Gastroesophageal sphincter (tissue), 4 donors: ENCODE data around the gene SLIRP. TPM values are rescaled to one million over a fixed set of nuclear protein-coding genes. Genes with fewer than 3 reads are reported as not detected.

Experiments used
- ATAC-seq: fragments of 150-250 bp; one replicate; pipeline ENCODE4 v1.9.1; 2016; ENCODE audit warnings: mild to moderate bottlenecking, moderate library complexity
- H3K27ac ChIP-seq, 4 donors: fragments of 200-600 bp; sonication (generic) in 3 of 4; 1 replicate in 3 of 4; 2 replicates in 1 of 4; pipeline ENCODE4 v1.5.1; 2016 to 2019
- H3K27me3 ChIP-seq: fragments of 200-600 bp; sonication (generic); one replicate; pipeline ENCODE4 v1.5.1; 2019
- H3K36me3 ChIP-seq, 2 donors: fragments of 200-600 bp; sonication (generic); one replicate each; pipeline ENCODE4 v1.5.1; 2019; ENCODE audit warnings: control low read depth in 1 of 2
- H3K4me1 ChIP-seq, 3 donors: fragments of 200-600 bp; sonication (generic); 1 replicate in 2 of 3; 2 replicates in 1 of 3; pipeline ENCODE4 v1.5.1; 2016 to 2019; ENCODE audit warnings: control low read depth in 2 of 3
- H3K4me3 ChIP-seq, 2 donors: fragments of 200-600 bp; sonication (generic); one replicate each; pipeline ENCODE4 v1.5.1; 2019; ENCODE audit warnings: mild to moderate bottlenecking in 1 of 2, moderate library complexity in 1 of 2
- H3K9me3 ChIP-seq, 3 donors: fragments of 200-600 bp; sonication (generic); one replicate each; pipeline ENCODE4 v1.5.1; 2017 to 2019; ENCODE audit warnings: control low read depth in 2 of 3
- EP300 ChIP-seq: sonication (generic); formaldehyde crosslinking; IDR thresholded peaks from one replicate; pipeline ENCODE4 v1.6.1; 2017; ENCODE audit warnings: antibody characterized with exemption, mild to moderate bottlenecking
- POLR2A ChIP-seq, 2 donors: fragments of 450-650 bp; IDR thresholded peaks; one replicate each; pipeline ENCODE4 v1.6.1; 2017; ENCODE audit warnings: antibody characterized with exemption in 2 of 2, mild to moderate bottlenecking in 2 of 2, moderate library complexity in 1 of 2
- POLR2AphosphoS5 ChIP-seq: sonication (generic); formaldehyde crosslinking; IDR thresholded peaks from one replicate; pipeline ENCODE4 v1.6.1; 2017; ENCODE audit warnings: antibody characterized with exemption
- WGBS, 2 donors: methylation state at CpG; one replicate each; pipeline ENCODE4 v1.1.5; 2018; ENCODE audit warnings: low coverage in 1 of 2; 5-methylcytosine and 5-hydroxymethylcytosine counted together
- total RNA-seq, 4 donors: library from RNA; depleted of rRNA; stranded (reverse); fragments of >200 nt; gene quantifications; one replicate each; pipeline ENCODE4 v1.1.0, GENCODE V29; 2016
- TF ChIP-seq, protein P1 (sequence below), 4 experiments: fragments of 200-600 bp in 2 of 4; fragments of 450-650 bp in 2 of 4; sonication (generic) in 1 of 4; IDR thresholded peaks; one replicate each; pipeline ENCODE4 v1.5.1; 2017 to 2019; ENCODE audit warnings: antibody characterized with exemption in 4 of 4, mild to moderate bottlenecking in 2 of 4, moderate library complexity in 2 of 4

Gene SLIRP
- total RNA-seq, 4 donors from 2014 or later, result 88.9 to 383 (median 202) TPM

DNA sequence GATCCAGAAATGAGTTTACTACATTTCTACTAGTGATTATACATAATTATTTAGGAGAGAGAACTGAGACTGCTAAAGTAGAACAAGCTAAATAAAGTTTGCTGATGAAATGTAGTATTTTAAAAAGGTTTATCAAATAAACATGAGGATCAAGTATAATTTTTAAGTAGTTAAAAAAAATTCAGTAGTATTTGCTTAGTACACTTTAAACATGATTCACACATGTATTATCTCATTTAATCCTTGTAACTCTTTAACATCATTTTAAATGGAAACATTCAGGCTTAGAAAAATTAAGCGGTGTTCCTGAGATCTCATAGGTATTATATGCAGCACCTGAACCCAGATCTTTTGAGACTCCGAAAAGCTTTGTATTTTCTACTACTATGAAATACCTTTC lies 44.4 kb downstream of the SLIRP start:
- WGBS, 2 donors, result 93 to 94% methylated on average over 2 of the region's 2 CpGs
- no peak overlapping the region for H3K4me3 ChIP-seq
- H3K36me3 ChIP-seq, result peaks cover 0 to 84% of the 10 kb centered on the region in 2 donors
- H3K4me1 ChIP-seq, result peaks cover 0 to 40% (median 0%) of the 10 kb centered on the region in 3 donors
- no peak for ATAC-seq
- no peak for TF ChIP-seq POLR2AphosphoS5
- TF ChIP-seq POLR2A (IDR thresholded peaks at IDR 0.05), result no peak
- TF ChIP-seq, protein P1, sequence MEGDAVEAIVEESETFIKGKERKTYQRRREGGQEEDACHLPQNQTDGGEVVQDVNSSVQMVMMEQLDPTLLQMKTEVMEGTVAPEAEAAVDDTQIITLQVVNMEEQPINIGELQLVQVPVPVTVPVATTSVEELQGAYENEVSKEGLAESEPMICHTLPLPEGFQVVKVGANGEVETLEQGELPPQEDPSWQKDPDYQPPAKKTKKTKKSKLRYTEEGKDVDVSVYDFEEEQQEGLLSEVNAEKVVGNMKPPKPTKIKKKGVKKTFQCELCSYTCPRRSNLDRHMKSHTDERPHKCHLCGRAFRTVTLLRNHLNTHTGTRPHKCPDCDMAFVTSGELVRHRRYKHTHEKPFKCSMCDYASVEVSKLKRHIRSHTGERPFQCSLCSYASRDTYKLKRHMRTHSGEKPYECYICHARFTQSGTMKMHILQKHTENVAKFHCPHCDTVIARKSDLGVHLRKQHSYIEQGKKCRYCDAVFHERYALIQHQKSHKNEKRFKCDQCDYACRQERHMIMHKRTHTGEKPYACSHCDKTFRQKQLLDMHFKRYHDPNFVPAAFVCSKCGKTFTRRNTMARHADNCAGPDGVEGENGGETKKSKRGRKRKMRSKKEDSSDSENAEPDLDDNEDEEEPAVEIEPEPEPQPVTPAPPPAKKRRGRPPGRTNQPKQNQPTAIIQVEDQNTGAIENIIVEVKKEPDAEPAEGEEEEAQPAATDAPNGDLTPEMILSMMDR (IDR thresholded peaks at IDR 0.05), result no peak
- no peak for TF ChIP-seq EP300
- no peaks in the 10 kb centered on the region for H3K9me3 ChIP-seq
- no peaks in the 10 kb centered on the region for H3K27me3 ChIP-seq
- H3K27ac ChIP-seq, result no peak overlapping the region

DNA sequence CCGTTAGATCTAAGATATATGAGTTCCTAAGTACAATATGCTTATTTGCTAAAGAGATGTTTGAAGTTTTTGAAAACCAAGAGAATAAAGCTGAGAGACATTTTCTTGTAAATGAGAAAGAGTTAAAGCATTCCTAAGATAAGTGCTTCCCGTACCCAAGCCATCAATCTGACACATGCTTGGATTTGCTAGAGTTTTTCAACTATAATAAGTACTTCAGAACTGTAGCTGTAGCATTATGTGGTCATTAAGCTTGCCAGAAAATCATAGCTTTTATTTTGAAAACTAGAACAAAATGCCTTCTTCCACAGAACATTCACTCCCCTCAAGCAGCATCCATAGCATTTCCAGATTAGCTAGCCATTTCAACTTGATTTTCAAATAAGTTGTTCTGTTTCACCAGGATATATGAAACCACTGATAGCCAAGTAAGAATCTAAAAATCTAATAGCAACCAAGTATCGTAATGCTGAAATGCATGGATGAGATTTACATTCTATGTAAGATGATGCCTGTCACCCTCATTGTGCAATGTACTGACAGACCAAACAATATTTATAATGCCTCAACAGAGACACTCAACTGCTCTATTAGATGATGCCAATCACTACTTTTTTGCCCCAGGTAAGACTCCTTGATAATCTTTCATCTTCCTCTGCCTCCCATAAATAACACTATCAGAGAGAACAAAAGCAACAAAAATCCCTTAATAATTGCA lies 45.1 kb downstream of the SLIRP start:
- WGBS, 2 donors, result 57 to 67% methylated on average over 3 of the region's 3 CpGs
- no peak overlapping the region for H3K4me3 ChIP-seq
- no peak for ATAC-seq
- H3K9me3 ChIP-seq, result no peaks in the 10 kb centered on the region
- no peak for TF ChIP-seq POLR2A (IDR thresholded peaks at IDR 0.05)
- TF ChIP-seq EP300, result no peak
- no peaks in the 10 kb centered on the region for H3K27me3 ChIP-seq
- H3K4me1 ChIP-seq, result peaks cover 0 to 47% (median 0%) of the 10 kb centered on the region in 3 donors
- H3K36me3 ChIP-seq, result peaks cover 0 to 77% of the 10 kb centered on the region in 2 donors
- no peak overlapping the region for H3K27ac ChIP-seq

DNA sequence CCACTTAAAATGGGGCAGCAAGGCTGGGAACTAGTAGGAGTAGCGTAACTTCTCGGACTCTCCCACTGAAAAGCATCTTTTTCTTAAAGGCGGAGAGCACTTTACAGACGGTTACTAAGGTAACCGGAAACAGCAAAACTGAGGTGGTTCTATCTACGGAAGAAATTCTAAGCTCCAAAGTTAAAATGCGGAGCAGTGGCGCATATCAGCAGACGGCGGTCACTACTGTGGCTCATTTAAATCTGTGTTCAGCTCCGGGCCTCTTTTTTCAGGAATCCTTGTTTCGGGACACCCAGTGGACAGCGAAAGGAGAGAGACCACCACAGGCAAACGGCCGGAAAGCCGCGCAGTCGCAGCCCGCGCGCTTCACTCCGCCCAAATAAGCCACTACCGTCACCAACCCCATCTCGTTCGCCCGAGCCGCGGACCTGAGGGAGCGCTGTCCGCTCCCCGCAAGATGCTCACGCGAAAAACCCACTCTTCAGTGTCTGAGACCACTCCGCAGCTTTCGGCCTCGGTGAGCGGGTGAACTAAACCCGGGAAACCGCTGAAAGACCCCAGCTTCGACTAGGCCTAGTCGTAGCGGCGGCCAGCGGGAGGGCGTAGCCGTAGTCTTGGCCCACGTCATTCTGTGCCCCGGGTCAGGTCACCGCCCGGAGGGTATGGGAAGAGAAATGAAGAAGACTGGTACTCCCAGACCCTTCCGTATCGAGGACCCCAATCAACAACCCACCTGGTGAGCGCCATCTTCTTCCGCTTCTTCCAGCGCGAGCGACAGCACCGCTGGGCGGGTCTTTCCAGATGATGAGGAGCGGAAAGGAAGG lies 52.7 kb downstream of the SLIRP start, which contains the start of gene SNW1:
Gene SNW1, minus strand, starts transcription at position 776 of the 824 bp plus-strand sequence. Its CDS starts 29 bp downstream, at position 747.
- peaks cover 0 to 11% of the 10 kb centered on the region in 2 donors for H3K36me3 ChIP-seq
- peak within 1 kb of the TSS; percentile 82 to 87 for H3K4me3 ChIP-seq
- H3K4me1 ChIP-seq, result peaks cover 0 to 59% (median 18%) of the 10 kb centered on the region in 3 donors
- 1 to 2% methylated on average over 13 to 20 of the region's 60 CpGs for WGBS, 2 donors
- H3K27me3 ChIP-seq, result no peaks in the 10 kb centered on the region
- ATAC-seq, result peak; percentile 99
- H3K9me3 ChIP-seq, result no peaks in the 10 kb centered on the region
- peak within 1 kb of the TSS; percentile 77 to 97 (median 93) for H3K27ac ChIP-seq
- TF ChIP-seq POLR2AphosphoS5 (peak; percentile 87), EP300 (no peak), POLR2A (IDR thresholded peaks at IDR 0.05) (peak; percentile 63 to 70)
- TF ChIP-seq, protein P1 (IDR thresholded peaks at IDR 0.05), result no peak

DNA sequence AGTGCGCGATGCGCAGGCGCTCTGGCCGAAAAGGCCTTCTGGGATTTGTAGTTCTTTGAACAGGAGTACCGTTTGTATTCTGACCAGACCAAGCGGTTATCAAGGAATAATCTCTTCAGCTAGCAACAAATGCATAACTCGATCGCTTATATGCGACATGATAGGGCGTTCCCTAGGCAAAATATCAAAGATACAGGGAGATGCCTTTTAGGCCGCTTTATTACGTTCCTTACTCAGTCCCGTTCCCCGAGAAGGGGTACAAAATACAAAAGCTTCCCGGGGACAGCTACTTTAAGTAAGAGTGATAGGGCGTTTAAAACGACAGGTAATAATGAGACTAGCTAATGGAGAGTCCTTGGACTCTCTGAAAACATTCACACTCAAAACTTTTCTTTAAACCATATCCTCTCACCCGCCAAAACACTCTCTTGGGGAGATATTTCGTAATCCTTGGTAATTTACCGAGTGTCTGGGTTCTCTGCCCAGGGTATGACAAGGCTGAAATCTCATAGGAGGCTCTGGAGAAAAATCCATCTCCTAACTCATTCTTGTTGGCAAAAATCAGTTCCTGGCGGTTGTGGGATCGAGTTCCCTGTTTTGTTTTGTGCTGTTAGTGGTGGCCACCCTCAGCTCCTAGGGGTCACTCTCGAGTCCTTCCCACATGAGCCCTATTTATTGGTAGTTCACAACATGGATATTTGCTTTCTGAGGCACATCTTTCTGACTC lies 53.5 kb downstream of the SLIRP start:
- TF ChIP-seq, protein P1 (IDR thresholded peaks at IDR 0.05), result peak in 2 of 4 experiments; percentile 14 to 22
- no peak for TF ChIP-seq POLR2AphosphoS5
- ATAC-seq, result peak; percentile 76
- Histone ChIP-seq H3K27ac (peak overlapping the region; percentile 77 to 97 (median 93)), H3K4me1 (peaks cover 0 to 52% (median 18%) of the 10 kb centered on the region in 3 donors), H3K9me3 (no peaks in the 10 kb centered on the region), H3K27me3 (no peaks in the 10 kb centered on the region), H3K36me3 (peaks cover 0 to 4% of the 10 kb centered on the region in 2 donors), H3K4me3 (peak overlapping the region; percentile 82 to 87)
- WGBS, 2 donors, result 2 to 4% methylated on average over 21 to 24 of the region's 24 CpGs

DNA sequence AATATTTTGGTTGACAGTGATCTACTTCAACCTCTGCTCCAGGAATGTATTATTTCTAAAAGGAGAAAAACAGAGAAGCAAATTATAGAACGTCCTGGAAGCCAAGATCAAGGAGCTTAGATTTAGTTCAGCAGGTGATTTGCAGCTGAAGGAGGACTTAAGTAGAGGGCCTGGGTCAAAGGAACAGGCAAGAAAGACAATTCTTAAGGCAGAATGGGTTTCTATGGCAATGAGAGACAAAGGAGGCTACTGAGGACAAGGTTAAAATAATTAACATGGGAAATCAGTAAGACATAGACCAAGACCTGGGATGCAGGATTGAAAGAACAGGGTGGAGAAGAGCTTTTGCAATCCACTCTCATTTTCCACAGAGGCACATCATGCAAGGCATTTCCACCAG lies 55.4 kb downstream of the SLIRP start:
- TF ChIP-seq EP300 (no peak), POLR2AphosphoS5 (no peak), POLR2A (IDR thresholded peaks at IDR 0.05) (no peak)
- TF ChIP-seq, protein P1 (IDR thresholded peaks at IDR 0.05), result no peak
- H3K27me3 ChIP-seq, result no peaks in the 10 kb centered on the region
- ATAC-seq, result no peak
- peaks cover 0 to 32% (median 18%) of the 10 kb centered on the region in 3 donors for H3K4me1 ChIP-seq
- no peak overlapping the region for H3K27ac ChIP-seq
- no peaks in the 10 kb centered on the region for H3K9me3 ChIP-seq
- H3K4me3 ChIP-seq, result no peak overlapping the region
- no peaks in the 10 kb centered on the region for H3K36me3 ChIP-seq
- 45 to 71% methylated on average over 1 of the region's 1 CpG for WGBS, 2 donors
